Fibroblast of villous mesenchyme (primary cell): ENCODE data around the gene SCYL3. TPM values are rescaled to one million over a fixed set of nuclear protein-coding genes. Genes with fewer than 3 reads are reported as not detected.

Source experiments
- DNase-seq: peaks from one replicate; pipeline ENCODE4 v3.0.0-alpha.2; 2010; ENCODE audit warnings: low read depth
- H3K4me3 ChIP-seq: 2 replicates; pipeline ENCODE4 v1.5.1; 2011; ENCODE audit warnings: low read depth, mild to moderate bottlenecking, low read length
- total RNA-seq: library from RNA; depleted of rRNA; stranded (reverse); fragments of >200 nt; gene quantifications from 2 replicates; pipeline ENCODE4 v1.2.3, GENCODE V29; 2012
- TF ChIP-seq, protein P1 (sequence below): IDR thresholded peaks from 2 replicates; pipeline ENCODE4 v1.5.1; 2012; ENCODE audit warnings: low read depth, mild to moderate bottlenecking, low read length; ENCODE audit not compliant: insufficient read depth

The SCYL3 gene
- total RNA-seq, 1 donor = 10.4 TPM

DNA sequence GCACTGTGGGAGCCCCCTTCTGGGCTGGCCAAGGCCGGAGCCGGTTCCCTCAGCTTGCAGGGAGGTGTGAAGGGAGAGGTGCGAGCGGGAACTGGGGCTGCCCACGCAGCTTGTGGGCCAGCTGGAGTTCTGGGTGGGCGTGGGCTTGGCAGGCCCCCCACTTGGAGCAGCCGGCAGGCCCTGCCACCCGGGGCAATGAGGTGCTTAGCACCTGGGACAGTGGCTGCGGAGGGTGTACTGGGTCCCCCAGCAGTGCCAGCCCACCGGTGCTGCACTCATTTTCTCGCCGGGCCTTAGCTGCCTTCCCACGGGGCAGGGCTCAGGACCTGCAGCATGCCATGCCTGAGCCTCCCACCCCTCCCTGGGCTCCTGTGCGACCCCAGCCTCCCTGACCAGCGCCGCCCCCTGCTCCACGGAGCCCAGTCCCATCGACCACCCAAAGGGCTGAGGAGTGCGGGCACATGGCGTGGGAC lies 11.6 kb downstream of the SCYL3 start:
- TF ChIP-seq, protein P1, sequence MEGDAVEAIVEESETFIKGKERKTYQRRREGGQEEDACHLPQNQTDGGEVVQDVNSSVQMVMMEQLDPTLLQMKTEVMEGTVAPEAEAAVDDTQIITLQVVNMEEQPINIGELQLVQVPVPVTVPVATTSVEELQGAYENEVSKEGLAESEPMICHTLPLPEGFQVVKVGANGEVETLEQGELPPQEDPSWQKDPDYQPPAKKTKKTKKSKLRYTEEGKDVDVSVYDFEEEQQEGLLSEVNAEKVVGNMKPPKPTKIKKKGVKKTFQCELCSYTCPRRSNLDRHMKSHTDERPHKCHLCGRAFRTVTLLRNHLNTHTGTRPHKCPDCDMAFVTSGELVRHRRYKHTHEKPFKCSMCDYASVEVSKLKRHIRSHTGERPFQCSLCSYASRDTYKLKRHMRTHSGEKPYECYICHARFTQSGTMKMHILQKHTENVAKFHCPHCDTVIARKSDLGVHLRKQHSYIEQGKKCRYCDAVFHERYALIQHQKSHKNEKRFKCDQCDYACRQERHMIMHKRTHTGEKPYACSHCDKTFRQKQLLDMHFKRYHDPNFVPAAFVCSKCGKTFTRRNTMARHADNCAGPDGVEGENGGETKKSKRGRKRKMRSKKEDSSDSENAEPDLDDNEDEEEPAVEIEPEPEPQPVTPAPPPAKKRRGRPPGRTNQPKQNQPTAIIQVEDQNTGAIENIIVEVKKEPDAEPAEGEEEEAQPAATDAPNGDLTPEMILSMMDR = no peak
- no peak overlapping the region for H3K4me3 ChIP-seq

DNA sequence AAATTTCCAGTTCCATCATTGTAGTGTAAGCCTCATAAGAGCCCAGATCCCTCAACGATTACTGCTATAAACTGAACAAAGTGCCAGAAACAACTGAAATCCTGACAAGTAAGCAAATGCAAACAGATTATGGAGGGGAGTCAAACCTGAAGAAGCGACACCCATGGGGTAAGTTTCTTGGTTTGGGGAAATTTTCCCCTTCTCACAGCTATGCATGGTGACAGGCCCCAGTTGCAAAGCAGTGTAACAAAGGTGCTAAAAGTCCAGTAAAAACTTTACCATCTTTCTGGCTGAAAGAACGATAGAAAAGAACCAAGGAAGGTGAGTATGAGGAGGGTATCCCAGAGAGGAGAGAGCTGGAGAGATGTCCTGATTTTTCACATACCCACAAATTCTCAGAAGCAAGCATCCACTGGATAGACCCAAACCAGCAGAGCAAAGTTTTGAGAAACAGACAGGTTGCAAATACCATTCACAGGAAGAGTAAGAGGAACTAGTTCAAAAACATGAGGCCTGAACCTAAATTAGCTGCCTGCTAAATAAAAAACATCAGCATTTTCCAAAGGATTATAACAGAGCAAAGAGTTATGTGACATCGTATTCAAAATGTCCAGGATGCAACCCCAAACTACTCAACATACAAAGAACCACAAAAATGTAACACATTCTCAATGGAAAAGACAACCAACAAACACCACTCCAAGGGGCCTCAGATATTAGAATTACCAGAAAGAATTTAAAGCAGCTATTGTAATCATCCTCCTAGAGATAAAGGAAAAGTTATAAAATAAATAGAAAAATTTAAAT lies 14.5 kb downstream of the SCYL3 start:
- no peak overlapping the region for H3K4me3 ChIP-seq
- TF ChIP-seq, protein P1 = no peak
- DNase-seq = peak; percentile 34

More for the DNA sequence above, 11.6 kb downstream of the SCYL3 start:
- no peak for DNase-seq

DNA sequence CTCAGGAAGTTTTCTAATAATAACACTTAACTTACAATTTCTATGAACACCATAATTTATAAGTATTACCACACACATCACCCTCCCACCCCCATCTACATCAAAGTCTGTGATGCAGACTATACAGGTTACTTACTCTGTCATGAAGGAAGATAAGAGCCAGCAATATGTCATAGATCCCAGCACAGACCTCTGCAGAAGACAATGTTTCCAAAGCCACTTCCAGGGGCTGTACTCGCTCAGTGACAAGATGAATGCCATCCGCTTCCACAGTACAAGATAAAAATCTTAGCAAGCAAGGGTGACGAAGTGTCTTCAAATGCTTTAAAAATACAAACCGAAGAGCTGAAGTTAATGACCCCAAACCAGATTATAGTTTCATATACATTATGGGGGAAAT lies 15.2 kb downstream of the SCYL3 start:
- TF ChIP-seq, protein P1 = no peak
- no peak for DNase-seq

DNA sequence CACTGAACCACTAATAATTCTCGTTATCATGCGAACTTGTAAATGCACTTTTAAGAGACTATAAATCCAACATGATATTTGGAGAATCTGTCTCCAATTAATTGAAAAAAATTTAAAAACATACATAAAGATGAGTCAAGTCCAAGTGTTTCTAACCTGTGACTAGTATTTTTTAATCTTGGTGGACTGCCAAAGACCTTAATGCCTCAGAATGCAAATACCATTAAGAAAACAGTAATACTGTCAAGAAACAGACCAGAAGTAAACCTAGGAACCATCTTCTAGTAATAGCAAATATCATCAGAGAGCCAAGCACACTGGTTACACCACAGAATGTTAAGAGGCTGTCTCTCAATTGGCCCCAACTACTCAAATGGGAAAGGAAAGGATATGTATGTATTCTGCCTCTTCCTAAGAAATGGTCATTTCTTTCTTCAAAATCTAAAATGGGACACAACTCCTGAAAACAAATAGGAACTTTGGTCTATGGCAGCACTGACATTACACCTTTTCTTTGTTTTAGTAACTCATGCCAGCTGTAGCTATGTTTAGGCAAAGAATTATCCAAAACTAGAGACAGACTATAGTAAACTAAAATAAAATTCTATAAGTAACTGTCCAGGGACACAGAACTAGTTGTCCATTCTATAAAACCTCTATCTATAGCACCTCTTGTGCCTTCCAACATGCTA lies 15.8 kb downstream of the SCYL3 start:
- TF ChIP-seq, protein P1 = no peak
- H3K4me3 ChIP-seq = no peak overlapping the region
- peak; percentile 93 for DNase-seq

More for the DNA sequence above, 15.2 kb downstream of the SCYL3 start:
- H3K4me3 ChIP-seq = no peak overlapping the region

DNA sequence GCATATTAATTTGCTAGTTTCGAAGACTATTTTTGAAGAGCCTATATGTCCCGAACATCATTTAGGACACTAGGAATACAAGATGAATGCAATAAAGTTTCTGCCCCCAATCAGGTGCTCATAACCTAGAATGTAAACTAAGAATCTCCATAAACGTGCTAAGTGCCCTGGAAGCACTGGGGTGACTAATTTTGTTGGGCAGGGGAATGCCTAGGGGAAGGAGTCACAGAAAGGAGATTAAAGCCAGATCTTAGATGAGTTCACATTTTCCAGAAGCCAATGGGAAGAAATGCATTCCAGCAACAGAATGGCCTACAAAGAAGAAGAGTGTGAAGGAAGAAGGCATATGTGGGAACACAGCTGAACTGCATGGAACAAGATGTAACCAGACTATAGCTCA lies 19.5 kb downstream of the SCYL3 start:
- TF ChIP-seq, protein P1 = no peak
- peak; percentile 74 for DNase-seq
- H3K4me3 ChIP-seq = no peak overlapping the region

DNA sequence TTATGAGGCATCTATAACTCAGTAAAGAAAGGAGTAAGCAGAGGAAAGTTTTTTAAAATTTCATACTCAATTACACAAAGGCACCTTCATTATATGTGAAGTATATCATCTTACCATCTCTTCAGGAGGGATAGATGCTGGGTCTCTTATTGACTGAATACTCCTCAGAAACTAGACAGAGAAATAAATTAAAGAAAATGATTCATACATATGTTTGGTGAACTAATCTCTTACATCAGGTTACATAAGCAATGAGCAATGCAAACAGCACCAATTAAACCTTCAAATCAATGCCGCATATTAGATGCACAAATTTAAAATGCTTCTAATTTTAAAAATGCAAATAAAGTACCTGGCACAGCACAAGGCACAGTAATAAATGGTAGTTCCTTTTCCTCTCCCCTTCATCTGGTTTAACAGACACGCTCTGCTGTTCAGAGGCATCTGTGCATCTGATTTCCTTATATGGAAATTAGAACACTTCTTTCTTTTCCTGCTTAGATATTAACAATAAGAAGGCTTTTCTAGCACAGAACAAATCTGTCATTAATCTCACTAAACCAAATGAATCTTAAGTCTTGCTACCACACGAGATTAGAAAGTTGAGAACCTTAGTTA lies 20.0 kb downstream of the SCYL3 start:
- H3K4me3 ChIP-seq = no peak overlapping the region
- TF ChIP-seq, protein P1 = no peak
- DNase-seq = peak; percentile 28
